Tibial artery (tissue), 4 donors: ENCODE measurements around the gene TMX3.

Experiments
- DNase-seq, 2 donors: peaks; one replicate each; pipeline ENCODE4 v3.0.0-alpha.2; 2019
- H3K27ac ChIP-seq, 2 donors: fragments of 200-600 bp; sonication (generic) in 1 of 2; 1 replicate in 1 of 2; 2 replicates in 1 of 2; pipeline ENCODE4 v1.5.1; 2018 to 2019; ENCODE audit warnings: mild to moderate bottlenecking in 1 of 2
- H3K27me3 ChIP-seq, 2 donors: fragments of 200-600 bp; sonication (generic) in 1 of 2; one replicate each; pipeline versions ENCODE4 v1.5.1 to v1.6.0; 2016 to 2019
- H3K36me3 ChIP-seq, 3 donors: fragments of 200-600 bp; sonication (generic) in 2 of 3; one replicate each; pipeline ENCODE4 v1.5.1; 2016 to 2019; ENCODE audit warnings: mild to moderate bottlenecking in 2 of 3
- H3K4me1 ChIP-seq, 4 donors: fragments of 200-600 bp; sonication (generic) in 2 of 4; 1 replicate in 3 of 4; 2 replicates in 1 of 4; pipeline ENCODE4 v1.5.1; 2016 to 2019
- H3K4me3 ChIP-seq, 2 donors: fragments of 200-600 bp; sonication (generic) in 1 of 2; 1 replicate in 1 of 2; 2 replicates in 1 of 2; pipeline ENCODE4 v1.5.1; 2018 to 2019; ENCODE audit warnings: mild to moderate bottlenecking in 2 of 2
- H3K9me3 ChIP-seq, 3 donors: fragments of 200-600 bp; sonication (generic) in 1 of 3; one replicate each; pipeline ENCODE4 v1.5.1; 2016 to 2019
- CTCF ChIP-seq, 2 experiments: fragments of 200-600 bp in 1 of 2; fragments of 450-650 bp in 1 of 2; IDR thresholded peaks; one replicate each; pipeline ENCODE4 v1.5.1; 2017 to 2019; ENCODE audit warnings: antibody characterized with exemption in 2 of 2, mild to moderate bottlenecking in 1 of 2, moderate library complexity in 1 of 2
- intact Hi-C: fragments of 100-400 bp; cut with DNase I; formaldehyde crosslinking; loops from one replicate; pipeline ENCODE4 v1.15.0; 2023; ENCODE audit warnings: low total_unique reads

Gene TMX3

GRCh38 chr18:68734308-68734707 lies 19.4 kb upstream of the TMX3 start:
- intact Hi-C loops = no loop called here
- H3K36me3 ChIP-seq = no peaks in the 10 kb centered on the region
- no peaks in the 10 kb centered on the region for H3K9me3 ChIP-seq
- no peak for DNase-seq
- no peak overlapping the region for H3K4me3 ChIP-seq
- H3K27me3 ChIP-seq = no peaks in the 10 kb centered on the region
- no peak overlapping the region for H3K27ac ChIP-seq
- TF ChIP-seq CTCF (IDR thresholded peaks at IDR 0.05) = no peak
- H3K4me1 ChIP-seq = peaks cover 0 to 6% (median 2%) of the 10 kb centered on the region in 4 donors

GRCh38 chr18:68733707-68734106 lies 18.8 kb upstream of the TMX3 start:
- intact Hi-C loops = no loop called here

GRCh38 chr18:68728081-68728700 lies 13.3 kb upstream of the TMX3 start:
- H3K9me3 ChIP-seq = no peaks in the 10 kb centered on the region
- no peak overlapping the region for H3K27ac ChIP-seq
- no peak overlapping the region for H3K4me3 ChIP-seq
- H3K4me1 ChIP-seq = no peaks in the 10 kb centered on the region
- H3K36me3 ChIP-seq = no peaks in the 10 kb centered on the region
- no peak for DNase-seq
- H3K27me3 ChIP-seq = no peaks in the 10 kb centered on the region
- no peak for TF ChIP-seq CTCF (IDR thresholded peaks at IDR 0.05)
- intact Hi-C loops = no loop called here

More at GRCh38 chr18:68733707-68734106, 18.8 kb upstream of the TMX3 start:
- no peaks in the 10 kb centered on the region for H3K27me3 ChIP-seq
- TF ChIP-seq CTCF (IDR thresholded peaks at IDR 0.05) = no peak
- H3K4me1 ChIP-seq = peaks cover 0 to 6% (median 2%) of the 10 kb centered on the region in 4 donors
- no peak overlapping the region for H3K4me3 ChIP-seq
- no peak for DNase-seq
- no peak overlapping the region for H3K27ac ChIP-seq
- no peaks in the 10 kb centered on the region for H3K36me3 ChIP-seq
- no peaks in the 10 kb centered on the region for H3K9me3 ChIP-seq

GRCh38 chr18:68727506-68727905 lies 12.6 kb upstream of the TMX3 start:
- H3K4me3 ChIP-seq = no peak overlapping the region
- intact Hi-C loops = no loop called here
- no peak for DNase-seq
- H3K27me3 ChIP-seq = no peaks in the 10 kb centered on the region
- H3K36me3 ChIP-seq = no peaks in the 10 kb centered on the region
- H3K4me1 ChIP-seq = no peaks in the 10 kb centered on the region
- H3K9me3 ChIP-seq = no peaks in the 10 kb centered on the region
- TF ChIP-seq CTCF (IDR thresholded peaks at IDR 0.05) = no peak
- no peak overlapping the region for H3K27ac ChIP-seq

GRCh38 chr18:68725346-68725745 lies 10.4 kb upstream of the TMX3 start:
- DNase-seq = no peak
- H3K27ac ChIP-seq = no peak overlapping the region
- H3K27me3 ChIP-seq = no peaks in the 10 kb centered on the region
- intact Hi-C loops = no loop called here
- H3K36me3 ChIP-seq = no peaks in the 10 kb centered on the region
- no peaks in the 10 kb centered on the region for H3K9me3 ChIP-seq
- peaks cover 0 to 5% (median 0%) of the 10 kb centered on the region in 4 donors for H3K4me1 ChIP-seq
- no peak for TF ChIP-seq CTCF (IDR thresholded peaks at IDR 0.05)
- no peak overlapping the region for H3K4me3 ChIP-seq

GRCh38 chr18:68724021-68724420 lies 9.1 kb upstream of the TMX3 start:
- intact Hi-C loops = no loop called here

More at GRCh38 chr18:68724021-68724420, 9.1 kb upstream of the TMX3 start:
- no peaks in the 10 kb centered on the region for H3K27me3 ChIP-seq
- peaks cover 0 to 5% (median 0%) of the 10 kb centered on the region in 4 donors for H3K4me1 ChIP-seq
- no peaks in the 10 kb centered on the region for H3K36me3 ChIP-seq
- no peak overlapping the region for H3K4me3 ChIP-seq
- no peak for DNase-seq
- H3K9me3 ChIP-seq = no peaks in the 10 kb centered on the region
- H3K27ac ChIP-seq = no peak overlapping the region
- no peak for TF ChIP-seq CTCF (IDR thresholded peaks at IDR 0.05)
